Activated CD4-positive, alpha-beta T cell treated with anti-CD3 and anti-CD28 coated beads for 1 hour (primary cell): ENCODE data around the gene MIA.
"Not testable (repeated sequence)": the region's sequence is repeated elsewhere in the genome, so short reads cannot be mapped to it uniquely, and the experiment has no call there.

Source experiments
- DNase-seq: peaks from one replicate; pipeline ENCODE4 v3.0.0-alpha.2; 2020

The MIA gene

GRCh38 chr19:40825460-40826095, 50.3 kb downstream of the MIA start:
- DNase-seq: not testable (repeated sequence)

GRCh38 chr19:40826312-40826698, 51.0 kb downstream of the MIA start:
- DNase-seq: not testable (repeated sequence)

GRCh38 chr19:40826699-40827385, 51.5 kb downstream of the MIA start:
- not testable (repeated sequence) for DNase-seq
